WTC11 (cell line): Measurements from ENCODE around the gene TNXB.

Experiments
- ATF3 ChIP-seq: sonication (generic); formaldehyde crosslinking; conservative IDR thresholded peaks from 2 replicates; pipeline ENCODE4 v1.8.1; 2022; ENCODE audit warnings: mild to moderate bottlenecking, missing genetic modification reagents
- ATF6 ChIP-seq: sonication (generic); formaldehyde crosslinking; IDR thresholded peaks from 2 replicates; pipeline ENCODE4 v1.8.1; 2023; ENCODE audit warnings: mild to moderate bottlenecking, missing genetic modification reagents

- TF ChIP-seq ATF3 (CRISPR knock-in tag) = no peak
- TF ChIP-seq ATF6 (CRISPR knock-in tag) = no peak
These were observed 62.6 kb downstream of the TNXB start for GRCh38 chr6:32046450-32047083.
